ELR (cell line): ENCODE results near the gene GNL1.
A peak's percentile ranks its signal among the peaks of the same experiment; 100 is the strongest.
"Not testable (repeated sequence)": the region's sequence is repeated elsewhere in the genome, so short reads cannot be mapped to it uniquely, and the experiment has no call there.

Experiments used
- DNase-seq: peaks from one replicate; pipeline ENCODE4 v3.0.0-alpha.2; 2015; ENCODE audit warnings: low read depth

Gene GNL1

DNA sequence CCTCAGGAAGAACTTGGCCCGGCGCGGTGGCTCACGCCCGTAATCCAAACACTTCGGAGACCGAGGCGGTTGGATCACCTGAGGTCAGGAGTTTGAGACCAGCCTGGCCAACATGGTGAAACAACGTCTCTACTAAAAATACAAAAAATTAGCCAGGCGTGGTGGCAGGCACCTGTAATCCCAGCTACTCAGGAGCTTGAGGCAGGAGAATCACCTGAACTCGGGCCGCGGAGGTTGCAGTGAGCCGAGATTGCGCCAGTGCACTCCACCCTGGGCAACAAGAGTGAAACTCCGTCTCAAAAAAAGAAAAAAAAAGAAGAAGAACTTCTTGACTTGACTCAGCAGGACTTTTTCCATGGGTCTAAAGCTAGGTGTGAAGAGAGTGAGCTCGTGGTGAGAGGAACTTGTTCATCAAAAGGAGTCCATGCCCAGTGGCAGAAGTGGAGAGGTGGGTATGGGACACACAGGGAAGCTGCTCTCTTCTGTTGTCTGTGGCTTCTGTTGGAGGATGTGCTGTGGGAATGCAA, 26.9 kb downstream of the GNL1 start:
- not testable (repeated sequence) for DNase-seq

DNA sequence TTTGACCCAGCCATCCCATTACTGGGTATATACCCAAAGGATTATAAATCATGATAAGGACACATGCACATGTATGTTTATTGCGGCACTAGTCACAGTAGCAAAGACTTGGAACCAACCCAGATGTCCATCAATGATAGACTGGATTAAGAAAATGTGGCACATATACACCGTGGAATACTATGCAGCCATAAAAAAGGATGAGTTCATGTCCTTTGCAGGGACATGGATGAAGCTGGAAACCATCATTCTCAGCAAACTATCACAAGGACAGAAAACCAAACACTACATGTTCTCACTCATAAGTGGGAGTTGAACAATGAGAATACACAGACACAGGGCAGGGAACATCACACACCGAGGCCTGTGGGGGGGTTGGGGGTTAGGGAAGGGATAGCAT, 29.8 kb downstream of the GNL1 start:
- not testable (repeated sequence) for DNase-seq

DNA sequence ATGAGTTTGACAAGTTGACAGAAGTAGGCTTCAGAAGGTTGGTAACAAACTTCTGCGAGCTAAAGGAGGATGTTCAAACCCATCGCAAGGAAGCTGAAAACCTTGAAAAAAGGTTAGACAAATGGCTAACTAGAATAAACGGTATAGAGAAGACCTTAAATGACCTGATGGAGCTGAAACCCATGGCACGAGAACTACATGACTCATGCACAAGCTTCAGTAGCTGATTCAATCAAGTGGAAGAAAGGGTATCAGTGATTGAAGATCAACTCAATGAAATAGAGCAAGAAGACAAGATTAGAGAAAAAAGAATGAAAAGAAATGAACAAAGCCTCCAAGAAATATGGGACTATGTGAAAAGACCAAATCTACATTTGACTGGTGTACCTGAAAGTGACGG, 34.3 kb downstream of the GNL1 start:
- DNase-seq, result peak; percentile 57

DNA sequence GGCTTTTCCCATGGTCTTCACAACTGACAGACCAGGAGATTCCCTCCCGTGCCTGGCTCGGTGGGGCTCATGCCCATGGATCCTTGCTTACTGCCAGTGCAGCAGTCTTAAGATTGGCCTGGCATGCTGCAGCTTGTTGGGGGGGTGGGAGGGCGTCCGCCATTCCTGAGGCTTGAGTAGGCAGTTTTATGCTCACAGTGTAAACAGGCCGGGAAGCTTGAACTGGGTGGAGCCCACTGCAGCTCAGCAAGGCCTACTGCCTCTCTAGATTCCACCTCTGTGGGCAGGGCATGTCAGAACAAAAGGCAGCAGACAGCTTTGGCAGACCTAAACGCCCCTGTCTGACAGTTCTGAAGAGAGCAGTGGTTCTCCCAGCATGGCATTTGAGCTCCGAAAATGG, 35.2 kb downstream of the GNL1 start:
- DNase-seq, result peak; percentile 74

DNA sequence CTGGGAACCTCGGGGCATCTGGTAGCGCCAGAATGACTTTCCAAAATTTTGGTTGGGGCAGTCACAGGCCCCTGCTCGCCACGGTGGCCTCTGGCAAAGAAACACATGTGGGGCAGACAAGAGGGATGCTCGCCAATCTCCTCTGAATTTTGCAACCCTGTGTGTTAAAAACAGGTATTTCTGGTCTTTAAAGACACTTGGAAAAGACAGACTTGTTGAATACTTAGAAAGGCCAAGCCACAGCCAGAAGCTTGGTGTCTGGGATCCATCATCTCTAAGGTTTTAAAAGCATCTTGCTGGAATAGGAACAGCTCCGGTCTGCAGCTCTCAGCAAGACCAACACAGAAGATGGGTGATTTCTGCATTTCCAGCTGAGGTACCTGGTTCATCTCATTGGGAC, 35.8 kb downstream of the GNL1 start:
- no peak for DNase-seq

DNA sequence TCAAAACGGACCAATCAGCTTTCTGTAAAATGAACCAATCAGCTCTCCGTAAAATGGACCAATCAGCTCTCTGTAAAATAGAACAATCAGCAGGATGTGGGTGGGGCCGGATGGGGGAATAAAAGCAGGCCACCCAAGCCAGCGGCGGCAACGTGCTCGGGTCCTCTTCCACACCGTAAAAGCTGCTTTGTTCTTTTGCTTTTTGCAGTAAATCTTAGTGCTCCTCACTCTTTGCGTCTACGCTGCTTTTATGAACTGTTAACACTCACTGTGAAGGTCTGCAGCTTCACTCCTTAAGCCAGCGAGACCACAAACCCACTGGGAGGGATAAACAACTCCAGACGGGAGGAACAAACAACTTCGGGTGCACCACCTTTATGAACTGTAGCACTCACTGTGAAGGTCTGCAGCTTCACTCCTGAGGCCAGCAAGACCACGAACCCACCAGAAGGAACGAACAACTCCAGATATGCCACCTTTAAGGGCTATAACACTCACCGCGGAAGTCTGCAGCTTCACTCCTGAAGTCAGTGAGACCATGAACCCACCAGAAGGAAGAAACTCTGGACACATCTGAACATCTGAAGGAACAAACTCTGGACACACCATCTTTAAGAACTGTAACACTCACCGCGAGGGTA, 37.7 kb downstream of the GNL1 start:
- DNase-seq, result not testable (repeated sequence)

DNA sequence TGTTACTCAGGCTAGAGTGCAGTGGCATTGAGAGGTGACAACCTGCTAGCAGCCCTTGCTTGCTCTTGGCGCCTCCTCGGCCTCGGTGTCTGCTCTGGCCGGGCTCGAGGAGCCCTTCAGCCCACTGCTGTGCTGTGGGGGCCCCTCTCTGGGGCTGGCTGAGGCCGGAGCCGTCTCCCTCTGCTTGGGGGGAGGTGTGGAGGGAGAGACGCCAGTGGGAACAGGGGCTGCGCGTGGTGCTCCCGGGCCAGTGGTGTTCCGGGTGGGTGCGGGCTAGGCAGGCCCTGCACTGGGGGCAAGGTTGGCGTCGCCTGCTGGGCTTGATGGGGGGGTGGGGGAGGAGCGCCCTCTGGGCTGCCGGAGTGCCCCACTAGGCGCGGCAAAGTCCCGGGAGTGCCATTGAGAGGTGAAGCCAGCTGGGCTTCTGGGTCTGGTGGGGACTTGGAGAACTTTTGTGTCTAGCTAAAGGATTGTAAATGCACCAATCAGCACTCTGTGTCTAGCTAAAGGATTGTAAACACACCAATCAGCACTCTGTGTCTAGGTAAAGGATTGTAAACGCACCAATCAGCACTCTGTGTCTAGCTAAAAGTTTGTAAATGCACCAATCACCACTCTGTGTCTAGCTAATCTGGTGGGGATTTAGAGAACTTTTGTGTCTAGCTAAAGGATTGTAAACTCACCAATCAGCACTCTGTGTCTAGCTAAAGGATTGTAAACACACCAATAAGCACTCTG, 38.4 kb downstream of the GNL1 start:
- not testable (repeated sequence) for DNase-seq

DNA sequence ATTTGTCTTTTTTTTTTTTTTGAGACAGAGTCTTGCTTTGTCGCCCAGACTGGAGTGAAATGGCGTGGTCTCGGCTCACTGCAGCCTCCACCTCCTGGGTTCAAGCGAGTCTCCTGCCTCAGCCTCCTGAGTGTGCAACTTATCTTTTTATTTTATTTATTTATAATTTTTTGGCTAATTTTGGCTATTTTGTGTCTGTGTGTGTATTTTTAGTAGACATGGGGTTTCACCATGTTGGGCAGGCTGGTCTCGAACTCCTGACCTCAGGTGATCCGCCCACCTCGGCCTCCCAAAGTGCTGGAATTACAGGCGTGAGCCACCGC, 39.6 kb downstream of the GNL1 start:
- not testable (repeated sequence) for DNase-seq

DNA sequence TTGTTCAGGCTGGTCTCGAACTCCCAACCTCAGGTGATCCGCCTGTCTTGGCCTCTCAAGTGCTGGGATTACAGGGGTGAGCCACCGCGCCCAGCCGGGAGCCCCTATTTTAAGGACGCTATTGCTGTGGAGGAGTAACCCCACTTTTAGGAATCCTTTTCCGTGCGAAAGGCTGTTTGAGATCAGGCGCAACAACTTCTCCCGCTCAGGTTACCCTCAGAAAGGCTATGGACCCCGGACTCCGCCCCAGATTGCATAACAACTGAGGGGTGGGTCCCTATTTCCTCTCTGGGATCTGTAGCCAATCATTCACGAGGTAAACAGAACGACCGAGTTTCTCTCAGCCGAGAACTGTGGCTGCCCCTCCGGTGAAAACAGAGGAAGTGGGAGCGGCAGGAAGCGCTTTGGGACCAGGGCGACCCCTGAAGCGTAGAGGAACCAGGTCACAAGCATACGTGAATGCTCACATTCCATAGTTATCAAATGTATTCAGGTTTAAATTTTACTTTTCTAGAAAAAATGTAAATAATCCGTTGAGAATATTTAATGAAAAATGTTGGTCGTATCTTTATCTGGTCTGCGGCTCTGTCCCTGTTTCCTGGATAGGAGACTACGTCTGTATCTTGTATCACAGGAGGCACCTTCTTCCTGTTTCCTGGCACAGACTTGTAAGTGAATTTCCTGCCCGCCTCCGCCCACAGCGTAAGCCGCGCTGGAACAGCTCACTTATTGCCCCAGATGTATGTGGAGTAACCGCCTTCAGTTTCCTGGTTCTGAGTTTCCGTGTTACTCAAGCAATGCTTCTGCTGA, 40.1 kb downstream of the GNL1 start:
- peak; percentile 96 for DNase-seq

DNA sequence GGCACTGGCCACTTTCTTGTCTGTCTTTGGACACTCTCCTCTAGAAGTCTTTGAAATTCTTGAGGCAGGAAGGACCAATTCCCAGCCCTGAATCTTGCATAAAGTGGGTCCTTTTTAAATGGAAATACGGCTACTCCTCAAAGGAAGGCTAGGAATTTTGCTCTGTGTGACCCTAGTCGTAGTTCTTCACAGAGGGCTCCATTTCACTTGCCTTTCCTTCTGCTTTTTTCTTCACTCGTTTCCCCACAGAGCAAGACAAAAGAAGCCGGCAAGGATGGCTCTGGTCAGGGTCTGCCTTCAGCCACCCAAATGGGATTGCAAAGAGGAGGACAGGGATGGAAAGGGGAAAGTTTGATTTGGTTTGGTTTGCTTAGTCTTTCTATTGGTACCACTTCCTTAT, 41.2 kb downstream of the GNL1 start:
- no peak for DNase-seq

DNA sequence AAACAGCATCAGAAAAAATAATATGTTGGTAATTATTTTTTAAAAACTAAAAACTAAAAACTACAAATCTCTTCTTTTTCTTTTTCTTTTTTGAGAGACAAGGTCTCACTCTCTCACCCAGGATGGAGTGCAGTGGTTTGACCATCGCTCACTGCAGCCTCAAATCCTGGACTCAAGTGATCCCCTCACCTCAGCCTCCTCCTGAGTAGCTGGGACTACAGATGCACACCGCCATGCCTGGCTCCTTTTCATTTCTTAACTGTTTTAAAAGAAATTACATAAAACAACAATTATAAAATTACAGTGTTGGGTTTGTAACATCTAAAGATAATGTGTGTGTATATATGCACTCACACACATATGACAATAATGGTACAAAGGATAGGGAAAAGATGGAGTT, 42.8 kb downstream of the GNL1 start:
- DNase-seq, result no peak

DNA sequence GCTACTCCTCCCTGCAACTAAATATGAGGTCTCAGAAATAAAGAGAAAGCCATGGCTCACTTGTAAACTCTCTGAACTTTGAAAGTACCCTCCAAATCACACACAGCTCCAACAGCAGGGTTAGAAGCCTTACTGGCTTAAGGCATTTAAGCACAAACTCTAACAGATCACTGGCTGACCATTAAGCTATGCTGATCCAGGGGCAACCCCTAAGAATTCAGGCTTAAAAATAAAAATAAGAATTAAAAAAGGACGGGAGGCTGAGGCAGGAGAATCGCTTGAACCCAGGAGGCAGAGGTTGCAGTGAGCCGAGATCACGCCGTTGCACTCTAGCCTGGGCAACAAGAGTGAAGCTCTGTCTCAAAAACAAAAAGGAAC, 45.1 kb downstream of the GNL1 start:
- DNase-seq, result no peak

DNA sequence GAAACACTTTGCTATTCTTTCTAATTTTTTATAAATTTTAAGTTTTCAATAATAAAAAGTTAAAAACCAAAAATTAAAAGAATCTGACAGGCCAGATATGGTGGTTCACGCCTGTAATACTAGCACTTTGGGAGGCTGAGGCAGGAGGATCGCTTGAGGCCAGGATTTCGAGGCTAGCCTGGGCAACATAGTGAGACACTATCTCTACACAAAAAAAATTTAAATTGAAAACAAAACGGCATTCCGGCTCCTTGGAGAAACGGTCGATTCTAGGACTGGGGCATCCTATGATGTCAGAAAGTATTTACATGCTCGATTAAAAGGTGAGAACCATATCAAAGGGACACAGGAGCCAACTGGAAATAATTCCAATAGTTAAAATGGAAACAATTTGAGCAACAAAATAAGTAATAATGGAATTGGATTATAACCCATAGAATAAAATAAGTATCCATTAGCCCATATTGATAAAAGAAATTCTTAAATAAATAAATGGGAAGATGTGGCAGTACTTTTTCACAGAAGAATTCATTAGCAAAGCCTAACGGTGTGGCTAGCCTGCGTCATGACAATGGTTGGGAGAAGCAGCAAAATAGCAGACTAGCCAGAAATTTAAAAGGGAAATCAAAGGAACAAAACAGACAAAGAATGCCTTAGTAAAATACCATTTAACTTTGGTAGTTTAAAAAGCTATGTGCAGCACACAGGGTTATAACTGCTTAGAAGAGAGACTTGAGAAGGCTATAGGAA, 45.7 kb downstream of the GNL1 start:
- no peak for DNase-seq

DNA sequence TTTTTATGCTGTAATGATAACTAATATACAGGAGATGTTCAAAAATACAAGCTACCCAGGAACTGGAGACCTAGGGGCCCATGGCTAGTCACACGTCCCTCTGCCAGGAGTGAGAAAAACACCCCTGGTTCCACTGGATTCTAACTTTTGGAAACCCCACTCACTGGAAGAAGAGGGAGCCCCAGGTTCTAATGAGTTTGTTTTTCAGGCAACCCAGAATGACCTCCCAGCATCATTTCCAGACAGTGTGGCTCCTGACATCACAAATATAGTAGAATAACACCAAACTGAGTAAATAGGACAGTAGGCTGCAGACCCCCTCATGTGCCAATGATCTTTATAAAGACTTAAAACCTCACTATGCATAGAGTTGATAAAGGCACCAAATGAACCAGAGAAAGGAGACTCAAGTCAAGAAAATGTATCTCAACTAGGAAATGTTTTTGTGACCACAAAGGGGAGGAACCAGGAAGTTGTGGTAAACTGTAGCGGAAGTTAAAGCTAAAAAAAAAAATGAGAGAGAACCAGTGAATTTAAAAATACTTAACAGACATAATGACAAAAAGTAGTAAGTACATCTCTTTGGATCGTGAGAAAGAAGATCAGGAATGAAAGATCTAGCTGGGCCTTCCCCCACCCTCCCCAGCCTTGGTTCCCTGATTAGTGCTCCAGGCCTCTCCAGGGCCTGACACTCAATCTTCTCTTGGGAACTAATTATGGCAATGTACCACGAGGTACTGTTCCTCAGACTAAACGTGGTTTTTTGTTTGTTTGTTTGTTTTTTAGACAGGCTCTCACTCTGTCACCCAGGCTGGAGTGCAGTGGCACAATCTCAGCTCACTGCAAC, 47.2 kb downstream of the GNL1 start:
- DNase-seq, result peak; percentile 75

DNA sequence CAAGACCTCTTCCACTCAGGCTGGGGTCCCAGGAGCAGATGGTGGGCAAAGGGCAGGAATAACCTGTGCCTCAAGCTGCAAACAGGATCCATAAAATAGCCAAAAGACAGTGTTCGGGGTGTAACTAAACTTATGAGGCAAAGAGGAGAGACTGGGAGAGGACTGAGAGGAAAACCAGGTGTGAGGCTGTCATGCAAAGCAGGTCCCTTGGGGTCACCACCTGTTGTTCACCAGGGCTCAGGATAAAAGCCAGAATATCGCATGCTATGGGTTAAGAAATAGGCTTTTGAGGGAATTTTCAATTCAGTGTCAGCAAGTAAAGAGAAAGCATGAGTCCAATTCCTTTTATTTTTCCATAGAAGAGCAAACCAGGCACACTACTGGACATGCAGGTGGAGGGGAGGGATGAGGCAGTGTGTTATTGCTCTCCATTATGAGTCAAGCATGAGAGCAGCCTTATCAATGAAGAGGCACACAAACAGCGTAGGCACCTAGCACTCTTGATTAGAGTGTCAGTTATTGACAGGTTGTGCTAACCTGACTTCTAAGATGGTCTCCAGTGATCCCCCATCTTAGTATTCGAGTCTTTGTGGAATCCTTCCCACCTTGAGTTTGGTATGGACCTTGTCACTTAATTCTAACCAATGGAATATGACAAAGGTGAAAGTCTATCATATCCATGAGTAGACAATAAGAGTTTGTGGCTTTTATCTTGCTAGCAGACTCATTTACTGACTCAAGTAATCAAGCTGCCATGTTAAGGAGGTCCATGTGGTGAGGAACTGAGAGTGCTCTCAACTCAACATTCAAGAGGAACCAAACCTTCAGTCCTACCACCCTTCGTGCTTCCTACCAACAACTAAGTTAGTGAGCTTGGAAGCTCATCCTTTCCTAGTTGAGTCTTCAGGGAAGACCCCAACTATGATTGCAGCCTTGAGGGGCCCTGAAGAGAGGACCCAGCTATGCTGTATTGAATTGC, 48.2 kb downstream of the GNL1 start:
- DNase-seq, result no peak

DNA sequence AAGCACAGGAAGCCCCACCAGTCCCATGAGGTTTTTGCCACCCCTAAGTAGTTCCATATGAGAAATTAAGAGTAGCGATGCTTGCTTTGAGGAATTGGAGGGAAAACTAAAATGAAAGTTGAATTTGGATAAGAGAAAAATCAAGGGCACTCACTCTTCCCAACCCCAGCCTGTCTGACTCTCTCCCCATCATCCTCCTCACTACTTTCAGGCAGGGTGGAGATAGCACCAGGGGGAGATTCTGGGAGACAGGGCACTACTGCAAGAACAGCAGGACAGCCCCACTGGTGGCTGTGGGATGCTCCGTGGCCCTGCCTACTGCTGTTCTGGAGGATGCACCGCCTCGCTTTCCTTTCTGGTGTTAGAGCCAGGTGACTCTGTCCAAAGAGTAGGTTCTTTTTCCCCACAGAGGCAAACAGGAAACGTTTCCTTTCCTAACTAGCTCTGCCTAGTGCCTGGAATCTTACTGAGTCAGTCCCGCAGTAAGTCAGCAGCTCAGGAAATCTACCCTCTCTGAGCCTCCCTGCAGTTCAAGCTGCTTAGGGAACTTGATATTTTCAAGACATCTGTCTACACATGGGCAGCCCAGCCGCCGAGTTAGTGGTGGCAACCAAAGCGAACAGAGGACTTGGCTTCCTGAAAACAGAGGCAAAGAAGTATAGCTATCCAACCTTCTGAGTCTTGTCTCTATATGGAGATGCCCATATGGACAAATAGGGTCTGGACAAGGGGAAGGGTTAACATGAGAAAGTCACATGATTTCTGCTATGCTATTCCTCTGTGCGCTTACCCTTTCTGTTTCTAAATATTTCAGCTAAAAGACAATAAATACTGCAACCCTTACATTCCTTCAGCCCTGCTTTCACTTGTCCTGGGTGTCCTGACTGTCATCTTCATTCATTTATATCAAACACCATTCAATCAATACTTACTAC, 55.6 kb downstream of the GNL1 start:
- DNase-seq, result peak; percentile 85

DNA sequence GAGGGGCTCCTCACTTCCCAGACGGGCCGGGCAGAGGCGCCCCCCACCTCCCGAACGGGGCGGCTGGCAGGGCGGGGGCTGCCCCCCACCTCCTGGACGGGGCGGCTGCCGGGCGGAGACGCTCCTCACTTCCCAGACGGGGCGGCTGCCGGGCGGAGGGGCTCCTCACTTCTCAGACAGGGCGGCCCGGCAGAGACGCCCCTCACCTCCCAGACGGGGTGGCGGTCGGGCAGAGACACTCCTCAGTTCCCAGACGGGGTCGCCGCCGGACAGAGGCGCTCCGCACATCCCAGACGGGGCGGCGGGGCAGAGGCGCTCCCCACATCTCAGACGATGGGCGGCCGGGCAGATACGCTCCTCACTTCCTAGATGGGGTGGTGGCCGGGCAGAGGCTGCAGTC, 57.6 kb downstream of the GNL1 start:
- not testable (repeated sequence) for DNase-seq

DNA sequence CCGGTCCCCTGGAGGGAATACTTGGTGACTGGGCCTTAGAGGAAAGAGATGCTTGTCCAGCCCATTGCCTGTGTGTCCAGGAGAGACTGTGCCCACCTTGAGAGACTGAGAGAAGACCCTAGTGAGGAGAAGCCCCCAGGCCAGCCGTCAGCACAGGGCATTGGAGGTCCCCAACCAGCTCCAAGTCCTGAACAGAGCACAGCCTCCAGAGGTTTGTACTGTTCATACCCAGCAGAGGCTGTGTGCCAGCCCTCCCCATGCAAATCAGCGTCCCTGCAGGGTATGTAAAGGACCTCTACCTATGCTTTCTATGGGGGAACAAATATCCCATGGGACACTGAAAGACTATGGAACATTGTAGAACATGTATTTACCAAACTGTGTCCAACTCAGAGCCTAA, 58.6 kb downstream of the GNL1 start:
- DNase-seq, result no peak

DNA sequence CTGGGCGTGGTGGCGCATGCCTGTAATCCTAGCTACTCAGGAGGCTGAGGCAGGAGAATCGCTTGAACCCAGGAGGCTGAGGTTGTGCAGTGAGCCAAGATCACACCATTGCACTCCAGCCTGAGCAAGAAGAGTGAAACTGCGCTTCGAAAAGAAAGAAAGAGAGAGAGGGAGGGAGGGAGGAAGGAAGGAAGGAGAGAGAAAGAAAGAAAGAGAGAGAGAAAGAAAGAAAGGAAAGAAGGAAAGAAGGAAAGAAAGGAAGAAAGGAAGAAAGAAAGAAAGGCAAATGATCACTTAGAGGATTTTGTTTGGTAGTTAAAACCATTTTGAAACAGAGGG, 59.1 kb downstream of the GNL1 start:
- not testable (repeated sequence) for DNase-seq
